GM21367 (cell line): ENCODE data around the gene PTPRJ.

ENCODE experiments used
- ATAC-seq: cut with Tn5 transposase; IDR thresholded peaks from one replicate; pipeline ENCODE4 v1.9.1; 2021; ENCODE audit not compliant: unreplicated experiment

The PTPRJ gene

DNA sequence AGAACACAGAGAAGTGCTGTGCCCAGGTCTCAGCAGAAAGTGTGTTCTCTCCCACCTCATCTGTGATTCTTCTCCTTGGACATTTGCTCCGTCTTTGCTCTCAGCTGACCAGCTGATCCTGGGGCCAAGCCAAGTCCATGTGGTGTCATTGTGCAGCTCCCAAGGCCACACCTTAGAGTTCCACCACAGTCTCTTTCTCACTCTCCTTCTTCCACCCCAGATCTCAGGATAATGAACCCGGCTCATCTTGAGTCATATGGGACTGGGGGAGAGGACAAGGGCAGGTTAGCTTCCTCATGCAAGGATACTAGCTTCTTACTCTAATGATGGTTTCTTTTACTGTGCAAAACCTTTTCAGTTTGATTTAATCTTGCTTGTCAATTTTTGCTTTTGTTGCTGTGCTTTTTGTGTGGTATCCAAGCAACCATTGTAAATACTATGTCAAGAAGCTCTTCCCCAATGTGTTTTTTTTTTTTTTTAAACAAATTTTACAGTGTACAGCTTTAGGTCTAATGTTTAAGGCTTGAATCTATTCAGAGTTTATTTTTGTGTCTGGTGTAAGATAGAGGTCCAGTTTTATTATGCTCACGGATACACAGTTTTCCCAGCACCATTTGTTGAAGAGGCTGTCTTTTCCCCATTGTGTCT is 161.2 kb downstream of the PTPRJ start:
- ATAC-seq = no peak

DNA sequence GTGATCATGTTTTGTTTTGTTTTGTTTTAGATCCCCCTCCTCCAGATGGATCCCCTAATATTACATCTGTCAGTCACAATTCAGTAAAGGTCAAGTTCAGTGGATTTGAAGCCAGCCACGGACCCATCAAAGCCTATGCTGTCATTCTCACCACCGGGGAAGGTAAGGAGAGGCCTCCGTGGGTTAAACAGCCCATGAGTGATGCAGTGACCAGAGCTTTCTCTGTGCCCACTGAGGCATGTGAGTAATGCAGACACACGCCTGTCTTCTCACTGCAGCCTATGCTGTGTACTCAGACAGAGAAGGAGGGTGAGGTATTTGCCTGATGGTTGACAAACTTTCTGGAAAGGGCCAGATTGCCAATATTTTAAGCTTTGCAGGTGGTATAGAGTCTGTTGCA is 162.5 kb downstream of the PTPRJ start:
- no peak for ATAC-seq

DNA sequence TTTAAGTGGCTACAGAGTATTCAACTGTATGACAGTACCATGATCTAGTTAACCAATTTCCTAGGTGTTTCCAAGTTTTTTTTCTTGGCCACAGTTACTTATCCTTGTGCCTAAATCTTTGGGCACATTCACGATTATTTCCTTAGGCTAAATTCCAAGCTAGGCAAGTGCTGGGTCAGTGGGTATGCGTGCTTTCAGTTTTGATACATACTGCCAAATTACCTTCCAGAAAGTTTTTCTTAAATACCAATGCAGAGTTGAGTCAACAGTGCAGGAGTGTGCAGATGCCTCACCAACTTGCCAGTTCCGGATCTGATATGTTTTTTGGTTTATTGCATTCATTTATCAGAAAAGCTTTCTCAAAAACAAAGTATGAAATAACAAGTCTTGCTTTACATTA is 168.4 kb downstream of the PTPRJ start:
- no peak for ATAC-seq

DNA sequence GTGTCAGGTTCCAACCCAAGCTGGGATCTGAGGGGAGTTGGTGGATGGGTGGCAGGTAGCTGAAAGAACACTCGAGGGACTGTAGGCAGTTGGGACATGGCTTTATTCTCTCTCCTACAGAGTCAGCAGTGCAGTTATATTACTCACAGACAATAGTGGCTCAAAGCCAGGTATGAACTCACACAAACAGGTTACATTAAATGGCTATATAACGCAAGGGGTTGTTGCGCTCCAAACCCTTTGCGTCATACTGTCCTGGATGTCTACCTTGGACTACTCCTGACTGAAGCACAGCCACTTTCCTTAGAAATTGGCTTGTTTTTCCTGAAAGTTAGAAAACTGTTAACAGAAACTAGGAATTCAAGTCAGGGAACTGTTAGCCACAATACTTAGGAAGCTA is 169.9 kb downstream of the PTPRJ start:
- ATAC-seq = no peak

DNA sequence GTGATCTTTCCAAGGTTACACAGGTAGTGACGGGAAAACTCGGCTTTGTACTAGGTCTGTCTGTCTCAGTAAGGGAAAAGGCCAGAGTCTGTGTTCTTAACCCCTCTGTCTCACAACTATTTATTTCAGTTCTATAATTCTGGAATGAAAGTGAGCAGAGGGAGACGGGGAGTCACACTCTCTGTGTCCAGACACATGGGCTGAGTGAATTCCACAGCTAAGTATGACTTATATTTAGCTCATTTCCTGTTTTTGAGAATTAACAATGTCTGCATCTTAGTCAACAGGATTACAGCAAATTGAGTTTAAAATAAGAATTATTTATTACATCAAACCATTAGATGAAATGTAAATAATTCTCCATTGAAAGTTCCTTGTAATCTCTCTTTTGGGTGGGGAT is 173.8 kb downstream of the PTPRJ start:
- no peak for ATAC-seq

DNA sequence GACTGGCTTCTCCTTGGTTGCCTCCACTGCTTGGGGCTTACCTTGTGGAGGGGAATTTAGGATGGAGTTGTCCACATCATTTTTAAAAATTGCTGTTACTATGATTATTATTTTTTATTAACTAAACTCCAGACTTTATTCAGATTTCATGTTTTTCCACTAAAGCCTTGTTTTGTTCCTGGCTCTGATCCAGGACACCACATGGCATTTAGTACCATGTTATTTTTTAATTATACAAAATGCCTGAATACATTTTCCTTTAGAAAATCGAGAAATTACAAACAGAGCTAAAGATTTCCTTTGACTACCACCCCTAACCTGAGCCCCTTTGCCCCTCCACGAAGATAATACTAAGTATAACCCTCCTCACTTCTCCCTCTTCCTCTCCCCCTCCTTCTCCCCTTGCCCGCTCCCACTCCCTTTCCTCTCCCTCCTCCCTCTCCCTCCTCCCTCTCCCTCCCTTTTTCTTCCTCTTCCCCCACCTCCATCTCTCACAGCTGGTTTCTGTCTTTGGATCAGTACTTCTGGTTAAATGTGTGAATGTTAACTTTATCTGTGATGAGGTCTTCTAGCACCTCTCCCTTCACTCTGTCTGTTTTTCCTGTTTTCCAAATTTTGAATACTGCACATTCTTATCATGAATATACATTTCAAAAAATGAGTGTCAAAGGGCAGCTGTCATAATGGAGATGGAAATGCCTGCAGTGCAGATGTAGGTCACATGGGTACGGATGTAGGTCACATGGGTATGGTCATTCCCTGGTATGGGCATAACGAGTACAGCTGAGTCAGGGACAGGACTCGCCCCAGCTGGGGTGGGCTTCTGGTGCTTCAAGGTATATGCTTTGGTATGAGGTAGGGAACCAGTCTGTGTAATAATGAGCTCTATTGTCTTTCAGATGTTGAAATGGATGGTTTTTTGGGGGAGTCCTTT is 181.9 kb downstream of the PTPRJ start:
- no peak for ATAC-seq

DNA sequence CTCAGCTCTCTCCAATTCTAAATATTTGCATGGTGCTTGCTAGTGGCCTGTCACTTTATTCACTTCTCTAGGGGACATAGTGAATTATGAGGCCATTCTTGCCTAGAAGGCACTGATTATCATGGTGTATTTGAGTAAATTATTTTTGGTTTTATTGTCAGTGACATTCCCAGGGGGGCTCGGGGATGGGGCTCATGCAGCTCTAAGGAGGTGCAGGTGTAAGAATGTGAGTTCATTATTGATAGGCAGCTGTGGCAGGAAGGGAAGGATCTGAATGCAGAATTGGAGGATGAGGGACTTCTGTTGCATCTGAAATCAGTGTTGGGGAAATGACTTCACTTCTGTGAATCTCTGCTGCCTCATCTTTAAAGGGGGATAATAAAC is 182.5 kb downstream of the PTPRJ start:
- ATAC-seq = no peak

DNA sequence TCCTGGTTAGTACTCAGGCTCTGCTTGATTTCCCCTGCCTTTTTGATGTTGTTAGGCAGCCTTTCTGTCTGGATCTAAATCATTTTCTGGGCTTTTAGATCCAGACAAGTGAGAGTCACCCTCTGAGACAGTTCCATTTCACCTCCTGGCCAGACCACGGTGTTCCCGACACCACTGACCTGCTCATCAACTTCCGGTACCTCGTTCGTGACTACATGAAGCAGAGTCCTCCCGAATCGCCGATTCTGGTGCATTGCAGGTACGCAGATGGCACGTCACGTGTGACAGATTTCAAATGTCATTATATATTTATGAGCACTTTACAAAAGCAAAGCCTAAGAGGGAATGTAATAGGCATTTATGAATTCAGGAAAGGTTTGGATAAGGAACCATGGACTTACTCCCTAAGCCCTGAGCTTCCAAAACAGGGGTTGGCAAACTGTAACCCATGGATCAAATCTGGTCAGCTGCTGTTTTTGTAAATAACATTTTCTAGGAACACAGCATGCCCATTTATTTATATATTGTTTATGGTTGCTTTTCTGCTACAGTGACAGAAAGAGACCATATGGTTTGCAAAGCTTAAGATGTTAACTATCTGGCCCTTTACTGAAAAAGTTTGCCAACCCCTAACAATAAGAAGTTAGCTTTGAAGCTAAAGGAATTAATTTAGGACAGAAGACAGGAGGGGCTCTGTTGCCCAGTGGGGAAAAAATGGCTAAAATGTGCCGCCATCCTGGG is 183.2 kb downstream of the PTPRJ start:
- ATAC-seq = no peak

DNA sequence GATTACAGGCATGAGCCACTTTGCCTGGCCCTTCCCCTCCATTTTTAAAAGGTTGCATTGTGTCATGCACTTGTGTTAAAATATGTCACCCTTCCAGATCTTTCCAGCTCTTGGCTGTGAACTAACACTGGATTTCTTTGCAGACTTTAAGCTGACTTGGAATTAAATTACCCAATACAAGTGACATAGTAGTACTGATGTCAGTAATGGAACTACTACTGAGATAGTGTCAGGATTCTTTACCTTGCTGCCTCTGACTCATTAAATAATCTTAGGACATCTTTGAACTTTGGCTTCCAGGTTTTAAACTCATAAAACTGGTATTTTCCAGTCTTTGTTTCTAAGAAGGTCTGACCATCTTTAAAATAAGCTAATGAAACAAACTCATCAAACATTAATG is 184.5 kb downstream of the PTPRJ start:
- ATAC-seq = no peak

DNA sequence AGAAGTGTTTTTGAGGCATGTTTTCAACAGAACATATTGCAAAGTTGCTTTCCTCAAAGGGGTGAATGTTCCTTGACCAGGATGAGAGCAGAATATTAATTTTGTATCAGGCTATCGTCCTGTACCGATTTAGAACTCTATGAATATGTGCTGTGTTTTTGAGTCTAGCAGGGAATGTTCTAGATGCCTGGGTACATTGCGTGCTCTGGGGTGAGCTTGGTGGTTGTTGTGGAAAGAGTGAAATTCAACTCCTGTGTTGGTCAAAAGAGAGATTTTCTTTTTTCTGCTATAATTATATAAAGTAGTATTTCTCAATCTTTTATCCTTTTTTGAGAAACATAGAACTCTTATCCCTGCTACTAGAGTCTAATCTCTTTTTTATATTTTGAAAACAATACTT is 185.1 kb downstream of the PTPRJ start:
- ATAC-seq = no peak

DNA sequence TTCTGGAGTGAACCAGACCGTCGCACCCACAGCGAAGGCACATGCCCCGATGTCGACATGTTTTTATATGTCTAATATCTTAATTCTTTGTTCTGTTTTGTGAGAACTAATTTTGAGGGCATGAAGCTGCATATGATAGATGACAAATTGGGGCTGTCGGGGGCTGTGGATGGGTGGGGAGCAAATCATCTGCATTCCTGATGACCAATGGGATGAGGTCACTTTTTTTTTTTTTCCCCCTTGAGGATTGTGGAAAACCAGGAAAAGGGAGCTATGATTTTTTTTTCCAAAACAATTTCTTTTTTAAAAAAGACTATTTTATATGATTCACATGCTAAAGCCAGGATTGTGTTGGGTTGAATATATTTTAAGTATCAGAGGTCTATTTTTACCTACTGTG is 187.0 kb downstream of the PTPRJ start:
- no peak for ATAC-seq

DNA sequence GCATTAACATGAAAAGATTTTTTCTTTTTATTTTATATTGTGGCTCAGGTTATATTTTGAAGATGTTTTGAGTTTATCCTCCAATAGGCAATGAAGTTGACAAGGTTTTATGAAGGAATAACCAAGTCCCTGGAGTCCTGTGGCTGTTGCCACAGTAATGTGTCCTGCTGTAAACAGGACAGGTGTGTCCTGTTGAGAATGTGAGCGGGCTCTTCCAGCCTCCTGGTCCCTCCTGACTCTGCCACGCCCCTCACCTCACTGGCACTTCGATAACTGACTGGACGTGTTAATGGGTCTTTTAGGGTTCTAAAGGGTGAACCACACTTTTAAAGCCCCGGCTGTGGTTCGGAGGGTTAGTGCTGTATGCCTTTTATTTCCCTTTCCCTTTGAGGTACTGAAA is 188.5 kb downstream of the PTPRJ start:
- ATAC-seq = no peak

DNA sequence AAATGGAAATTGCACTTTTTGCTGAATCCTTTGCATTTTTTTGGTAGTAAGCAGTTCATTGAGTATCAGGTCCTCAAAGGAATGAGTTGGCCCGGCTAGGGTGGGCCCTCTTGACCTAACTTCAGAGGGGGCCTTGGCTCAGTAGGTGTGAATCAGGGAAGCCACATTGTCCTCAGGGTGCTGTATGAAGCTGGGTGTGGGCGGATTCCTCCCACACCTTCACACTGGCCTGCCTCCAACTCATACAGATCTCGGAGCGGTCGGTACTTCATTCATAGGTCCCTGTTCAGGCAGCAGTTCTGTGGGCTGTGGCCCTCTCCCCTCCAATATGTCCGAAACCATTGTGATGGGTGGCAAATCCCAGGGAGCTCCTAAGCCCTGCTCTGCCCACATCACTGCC is 188.9 kb downstream of the PTPRJ start:
- ATAC-seq = no peak

DNA sequence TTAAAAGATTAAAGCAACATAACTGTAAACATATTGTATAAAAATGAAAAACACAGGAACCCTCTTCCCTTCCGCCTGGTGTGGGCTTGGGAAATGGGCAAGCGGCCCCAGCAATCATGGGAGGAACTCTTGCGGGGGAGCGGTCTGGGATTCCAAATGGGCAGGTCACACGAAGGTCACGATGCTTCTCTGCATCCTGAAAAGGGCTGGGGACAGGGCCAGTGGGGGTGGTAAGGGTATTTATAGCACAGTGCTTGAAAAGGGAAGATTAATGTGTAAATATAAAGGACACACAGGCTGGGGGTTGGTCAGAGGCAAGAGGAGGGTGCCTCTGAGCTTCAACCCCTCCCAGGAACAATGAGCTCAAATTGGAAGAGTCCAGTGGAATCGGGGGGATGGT is 189.4 kb downstream of the PTPRJ start:
- ATAC-seq = no peak

DNA sequence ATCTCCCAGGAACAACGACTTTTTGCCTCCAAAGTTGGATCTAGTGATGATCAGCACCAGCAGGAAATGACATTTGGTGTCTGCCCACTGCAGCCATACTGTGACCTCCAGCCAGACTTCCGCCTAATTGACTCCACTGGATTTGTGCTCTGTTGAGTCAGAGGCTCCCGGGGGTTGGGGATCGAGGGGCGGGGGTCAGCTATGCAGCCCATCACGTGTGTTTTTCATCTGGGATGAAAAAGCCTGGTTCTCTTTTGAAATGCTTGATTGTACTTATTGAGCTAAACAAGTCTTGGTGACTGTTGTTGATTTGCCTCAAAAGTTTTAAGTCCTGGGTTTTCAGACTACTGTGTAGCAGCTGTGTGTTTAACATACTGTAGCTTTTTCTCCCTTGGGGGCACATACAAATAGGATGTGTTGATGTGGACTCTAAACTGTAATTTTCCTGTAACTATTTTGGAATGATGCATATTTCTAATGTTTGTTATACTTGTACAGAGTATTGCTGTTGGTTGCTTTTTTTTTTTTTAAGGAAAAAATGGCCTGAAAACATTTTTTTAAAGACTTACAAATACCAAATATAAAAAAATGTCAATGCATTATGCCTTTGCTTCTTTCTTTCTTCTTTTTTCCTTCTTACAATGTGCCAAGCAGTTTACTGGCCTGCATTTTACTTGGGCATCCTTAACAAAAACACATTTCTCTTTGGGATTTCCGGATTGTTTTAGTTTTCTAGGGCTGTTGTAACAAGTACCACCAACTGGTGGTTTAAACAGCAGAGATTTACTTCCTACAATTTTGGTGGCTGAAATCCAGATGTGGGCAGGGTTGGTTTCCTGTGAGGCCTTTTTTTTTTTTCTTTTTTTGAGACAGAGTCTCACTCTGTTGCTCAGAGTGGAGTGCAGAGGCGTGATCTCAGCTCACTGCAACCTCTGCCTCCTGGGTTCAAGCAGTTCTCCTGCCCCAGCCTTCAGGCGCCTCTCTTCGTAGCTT is 190.2 kb downstream of the PTPRJ start:
- ATAC-seq = no peak

DNA sequence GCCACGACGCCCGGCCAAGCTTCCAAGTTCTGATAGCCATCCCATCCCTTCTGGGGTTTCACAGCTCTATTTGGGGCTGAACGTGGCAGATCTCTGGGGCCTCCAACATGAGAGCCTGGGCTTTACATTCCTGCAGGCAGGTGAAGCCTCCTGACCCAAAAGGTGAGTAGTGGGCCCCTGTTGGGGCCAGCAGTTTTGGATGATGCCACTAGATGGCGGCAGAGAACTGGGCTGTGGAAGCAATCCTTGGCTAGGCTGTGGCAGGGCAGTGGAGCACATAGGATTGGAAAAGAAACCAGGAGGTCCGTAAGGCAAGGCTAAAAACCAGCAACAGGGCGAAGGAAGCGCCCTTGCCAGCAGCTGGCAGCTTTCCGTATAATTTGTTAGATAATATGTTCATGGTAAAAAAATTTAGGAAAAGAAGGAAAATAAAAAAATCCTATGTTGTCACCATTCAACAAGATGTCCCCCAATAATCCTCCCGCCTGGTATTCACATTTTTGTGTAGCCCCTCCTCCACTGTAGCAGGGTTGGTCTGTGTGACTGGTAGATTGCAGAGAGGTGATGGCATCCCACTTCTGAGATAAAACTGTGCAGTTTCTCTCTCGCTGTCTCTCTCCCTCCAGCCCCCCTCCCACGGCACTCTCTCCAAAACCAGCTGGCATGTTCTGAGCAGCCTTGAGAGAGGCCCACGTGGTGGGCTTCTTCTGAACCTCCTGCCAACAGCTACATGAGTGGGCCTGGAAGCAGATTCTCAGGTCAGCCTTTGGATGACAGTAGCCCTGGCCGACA is 192.7 kb downstream of the PTPRJ start:
- ATAC-seq = no peak

DNA sequence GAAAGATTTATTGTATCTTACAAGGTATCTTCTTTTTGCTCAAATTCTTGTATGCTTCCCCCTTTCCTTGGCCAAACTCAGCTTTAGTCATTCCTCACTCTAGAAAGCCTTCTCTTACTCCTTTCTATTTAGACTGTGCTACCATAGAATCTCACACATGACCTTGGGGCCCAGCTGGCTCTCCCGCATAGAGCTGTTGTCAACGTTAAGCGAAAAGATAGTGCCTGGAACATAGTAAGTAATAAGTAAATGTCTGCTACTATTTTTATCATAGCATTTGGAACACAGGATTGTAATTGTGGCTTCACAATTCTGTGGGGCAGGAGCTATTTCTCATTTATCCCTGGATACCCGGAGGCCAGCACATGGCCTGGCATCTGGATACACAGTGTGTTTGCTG is 197.3 kb downstream of the PTPRJ start:
- no peak for ATAC-seq

DNA sequence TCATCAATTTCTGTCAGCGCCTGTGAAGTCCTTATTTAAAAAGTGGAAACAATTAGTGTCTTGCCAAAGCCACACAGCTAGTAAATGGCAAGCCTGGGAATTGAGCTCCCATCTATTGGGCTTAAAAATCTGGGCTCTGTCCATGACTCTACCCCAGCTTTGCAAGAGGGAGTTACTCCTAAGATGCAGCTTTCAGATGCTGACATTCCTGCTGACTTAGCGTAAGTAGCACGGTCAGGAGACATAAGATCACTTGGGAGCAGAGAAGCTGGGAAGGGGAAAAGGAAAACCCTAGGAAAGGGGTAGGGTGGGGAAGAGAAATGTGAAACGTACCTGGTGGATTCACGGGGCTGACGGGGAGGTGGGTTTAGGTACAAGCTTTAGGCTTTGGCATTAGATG is 200.3 kb downstream of the PTPRJ start:
- ATAC-seq = no peak

DNA sequence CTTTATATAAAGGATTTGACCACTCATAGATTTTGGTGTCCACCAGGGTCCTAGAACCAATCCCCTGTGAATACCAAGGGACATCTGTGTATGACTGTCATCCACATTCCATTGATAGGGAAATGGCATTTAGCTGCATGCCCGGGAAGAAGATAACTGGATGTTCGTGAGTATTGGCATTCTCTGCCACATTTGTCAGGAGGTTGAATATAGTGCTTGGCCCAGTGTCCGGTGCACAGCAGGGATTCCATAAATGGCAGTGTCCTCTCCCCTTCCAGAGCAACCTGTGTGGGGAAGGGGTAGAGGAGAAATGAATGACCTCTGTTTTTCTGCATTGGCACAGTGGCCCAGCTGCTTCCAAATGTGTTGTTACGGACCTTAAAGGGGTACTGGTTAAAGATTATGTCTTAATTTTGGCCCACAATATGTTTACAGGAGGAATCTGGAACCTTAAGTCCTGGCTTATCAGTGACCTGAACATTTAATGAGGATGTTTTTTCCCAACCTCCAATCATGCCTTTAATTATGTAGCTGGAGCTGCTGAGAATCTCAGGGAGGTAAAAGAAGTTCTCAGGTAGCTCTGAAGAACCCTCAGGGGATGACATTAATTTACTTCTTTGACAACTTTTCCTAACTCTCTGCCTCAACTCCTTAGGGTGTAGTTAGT is 202.6 kb downstream of the PTPRJ start:
- no peak for ATAC-seq
